HEK293 (cell line): ENCODE data around the gene CSAD.

Source experiments
- CTCF ChIA-PET: fragments of 350-600 bp; formaldehyde crosslinking; extraction: SDS; loops from one replicate; lab custom pipeline; 2021; ENCODE audit warnings: antibody characterized with exemption; lab: Yijun Ruan, JAX
- POLR2A ChIA-PET: fragments of 300-600 bp; formaldehyde crosslinking; extraction: SDS; loops from one replicate; lab custom pipeline; 2020; ENCODE audit warnings: antibody characterized with exemption, inconsistent platforms; lab: Yijun Ruan, JAX
- H3K27ac ChIP-seq: fragments of 200-500 bp; sonication (Bioruptor generic); 2 replicates; pipeline ENCODE4 v1.5.1; 2014; ENCODE audit warnings: low read depth, low read length, control low read depth, inconsistent platforms; ENCODE audit errors: extremely low read depth
- H3K36me3 ChIP-seq, 2 experiments: fragments of 200-500 bp in 1 of 2; sonication (Bioruptor generic) in 1 of 2; 1 replicate in 1 of 2; 2 replicates in 1 of 2; pipeline ENCODE4 v1.5.1; 2014 to 2017; ENCODE audit warnings: inconsistent platforms in 2 of 2, low read length in 2 of 2; ENCODE audit not compliant: control insufficient read depth in 2 of 2, insufficient read depth in 1 of 2
- H3K4me1 ChIP-seq: fragments of 200-500 bp; sonication (Bioruptor generic); 2 replicates; pipeline ENCODE4 v1.5.1; 2014; ENCODE audit warnings: mild to moderate bottlenecking, low read length, inconsistent platforms; ENCODE audit not compliant: control insufficient read depth, insufficient read depth
- H3K4me3 ChIP-seq: 2 replicates; pipeline ENCODE4 v1.5.1; 2011; ENCODE audit warnings: low read depth, mild to moderate bottlenecking, control low read depth, low read length, moderate library complexity
- H3K9me3 ChIP-seq: fragments of 200-500 bp; sonication (Bioruptor generic); 2 replicates; pipeline ENCODE4 v1.5.1; 2014; ENCODE audit warnings: low read depth, low read length, inconsistent platforms; ENCODE audit not compliant: control insufficient read depth, insufficient read depth
- HOXA7 ChIP-seq: sonication (generic); formaldehyde crosslinking; IDR thresholded peaks from 2 replicates; pipeline ENCODE4 v1.8.1; 2022; ENCODE audit warnings: missing genetic modification reagents, borderline replicate concordance
- KLF16 ChIP-seq: fragments of 450-650 bp; formaldehyde crosslinking; IDR thresholded peaks from 2 replicates; pipeline ENCODE4 v1.5.1; 2017; ENCODE audit warnings: missing biosample characterization, missing genetic modification characterization
- KLF9 ChIP-seq: fragments of 450-650 bp; formaldehyde crosslinking; IDR thresholded peaks from 2 replicates; pipeline ENCODE4 v1.5.1; 2016; ENCODE audit warnings: missing biosample characterization, missing genetic modification characterization, low read depth
- SCRT2 ChIP-seq: fragments of 450-650 bp; formaldehyde crosslinking; IDR thresholded peaks from 2 replicates; pipeline ENCODE4 v1.5.1; 2016; ENCODE audit warnings: missing biosample characterization, missing genetic modification characterization
- SP3 ChIP-seq: fragments of 450-650 bp; formaldehyde crosslinking; IDR thresholded peaks from 2 replicates; pipeline ENCODE4 v1.5.1; 2016; ENCODE audit warnings: missing biosample characterization, missing genetic modification characterization
- SP7 ChIP-seq: fragments of 450-650 bp; formaldehyde crosslinking; IDR thresholded peaks from 2 replicates; pipeline ENCODE4 v1.5.1; 2016; ENCODE audit warnings: missing biosample characterization, missing genetic modification characterization
- ZBTB1 ChIP-seq: fragments of 450-650 bp; formaldehyde crosslinking; IDR thresholded peaks from 2 replicates; pipeline ENCODE4 v1.5.1; 2016; ENCODE audit warnings: missing biosample characterization, missing genetic modification characterization
- ZBTB7A ChIP-seq: fragments of 450-650 bp; formaldehyde crosslinking; IDR thresholded peaks from 2 replicates; pipeline ENCODE4 v1.5.1; 2016; ENCODE audit warnings: low read depth, missing biosample characterization, missing genetic modification characterization
- ZNF155 ChIP-seq: fragments of 450-650 bp; formaldehyde crosslinking; IDR thresholded peaks from 2 replicates; pipeline ENCODE4 v1.5.1; 2016; ENCODE audit warnings: missing biosample characterization, missing genetic modification characterization
- ZNF302 ChIP-seq: fragments of 450-650 bp; formaldehyde crosslinking; IDR thresholded peaks from 2 replicates; pipeline ENCODE4 v1.5.1; 2016; ENCODE audit warnings: missing biosample characterization, missing genetic modification characterization, low read depth
- ZNF426 ChIP-seq: fragments of 450-650 bp; formaldehyde crosslinking; IDR thresholded peaks from 2 replicates; pipeline ENCODE4 v1.5.1; 2017; ENCODE audit warnings: missing biosample characterization, missing genetic modification characterization, mild to moderate bottlenecking, inconsistent platforms, moderate library complexity
- ZNF558 ChIP-seq: fragments of 450-650 bp; formaldehyde crosslinking; IDR thresholded peaks from 2 replicates; pipeline ENCODE4 v1.5.1; 2016; ENCODE audit warnings: missing biosample characterization, missing genetic modification characterization
- ZNF610 ChIP-seq: fragments of 450-650 bp; formaldehyde crosslinking; IDR thresholded peaks from 2 replicates; pipeline ENCODE4 v1.5.1; 2016; ENCODE audit warnings: missing biosample characterization, missing genetic modification characterization, borderline replicate concordance
- ZNF776 ChIP-seq: fragments of 450-650 bp; formaldehyde crosslinking; IDR thresholded peaks from 2 replicates; pipeline ENCODE4 v1.5.0; 2017; ENCODE audit warnings: missing biosample characterization, missing genetic modification characterization, borderline replicate concordance
- ZSCAN16 ChIP-seq: fragments of 450-650 bp; formaldehyde crosslinking; IDR thresholded peaks from 2 replicates; pipeline ENCODE4 v1.5.1; 2016; ENCODE audit warnings: missing biosample characterization, missing genetic modification characterization
- ZXDB ChIP-seq: fragments of 450-650 bp; formaldehyde crosslinking; IDR thresholded peaks from 2 replicates; pipeline ENCODE4 v1.5.1; 2016; ENCODE audit warnings: missing biosample characterization, missing genetic modification characterization
- TF ChIP-seq, protein P1 (sequence below): fragments of 450-650 bp; formaldehyde crosslinking; IDR thresholded peaks from 2 replicates; pipeline ENCODE4 v1.5.1; 2016; ENCODE audit warnings: missing biosample characterization, missing genetic modification characterization
- TF ChIP-seq, protein P2 (sequence below): fragments of 450-650 bp; formaldehyde crosslinking; IDR thresholded peaks from 2 replicates; pipeline ENCODE4 v1.5.1; 2016; ENCODE audit warnings: missing biosample characterization, missing genetic modification characterization, borderline replicate concordance
- TF ChIP-seq, protein P3 (sequence below): fragments of 450-650 bp; formaldehyde crosslinking; IDR thresholded peaks from 2 replicates; pipeline ENCODE4 v1.5.1; 2016; ENCODE audit warnings: missing biosample characterization, missing genetic modification characterization
- TF ChIP-seq, protein P4 (sequence below): fragments of 450-650 bp; IDR thresholded peaks from 2 replicates; pipeline ENCODE4 v1.5.1; 2018; ENCODE audit warnings: missing biosample characterization, missing genetic modification characterization
- TF ChIP-seq, protein P5 (sequence below): fragments of 450-650 bp; formaldehyde crosslinking; IDR thresholded peaks from 2 replicates; pipeline ENCODE4 v1.5.1; 2016; ENCODE audit warnings: missing biosample characterization, missing genetic modification characterization
- TF ChIP-seq, protein P6 (sequence below): fragments of 450-650 bp; formaldehyde crosslinking; IDR thresholded peaks from 2 replicates; pipeline ENCODE4 v1.5.1; 2016; ENCODE audit warnings: missing biosample characterization, missing genetic modification characterization, low read depth

Gene CSAD

DNA sequence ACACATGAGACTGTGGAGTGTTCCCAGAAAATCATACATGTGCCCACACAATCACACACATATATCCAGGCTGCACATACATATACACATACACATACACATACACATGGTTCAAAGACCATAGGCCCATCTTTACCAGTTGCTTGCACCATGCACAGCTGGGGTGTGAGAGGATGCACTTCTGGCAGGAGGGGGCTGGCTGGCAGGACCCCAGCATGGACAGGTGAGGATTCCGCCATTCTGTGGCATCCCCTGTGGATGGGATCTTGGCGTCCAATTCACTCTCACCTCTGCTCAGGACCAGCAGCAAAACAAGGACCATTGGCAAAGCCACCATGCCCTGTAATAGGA, 19.4 kb upstream of the CSAD start:
- H3K4me1 ChIP-seq: no peaks in the 10 kb centered on the region
- CTCF ChIA-PET: interaction anchor here (0.6 to 1.5 kb wide), 3 partner anchors 13 to 69 kb away, joined by 3 to 4 read pairs (median 3); no protein-coding TSS in a partner anchor

DNA sequence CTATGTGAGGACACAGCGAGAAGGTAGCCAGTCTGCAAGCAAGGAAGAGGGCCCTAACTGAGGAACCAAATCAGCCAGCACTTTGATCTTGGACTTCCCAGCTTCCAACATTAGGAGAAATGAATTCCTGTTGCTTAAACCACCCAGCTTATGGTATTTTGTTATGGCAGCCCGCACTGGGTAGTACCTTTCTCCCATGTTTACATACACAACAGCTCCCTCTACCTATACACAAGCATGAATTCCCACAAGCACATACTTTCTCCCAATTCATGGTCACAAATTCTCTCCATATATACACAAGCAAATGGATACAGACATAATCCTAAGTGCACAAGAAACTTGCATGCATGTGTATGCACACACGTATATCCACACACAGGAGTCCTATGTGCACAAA, 19.0 kb upstream of the CSAD start:
- ChIA-PET CTCF (interaction anchor here (0.6 to 3.1 kb wide), 9 partner anchors 10 to 146 kb away, joined by 3 to 18 read pairs (median 4); no protein-coding TSS in a partner anchor), POLR2A (no interaction called here)
- H3K27ac ChIP-seq: no peak overlapping the region
- no peak overlapping the region for H3K4me3 ChIP-seq
- H3K9me3 ChIP-seq: no peaks in the 10 kb centered on the region
- no peaks in the 10 kb centered on the region for H3K4me1 ChIP-seq
- no peaks in the 10 kb centered on the region for H3K36me3 ChIP-seq
- TF ChIP-seq, protein P1, sequence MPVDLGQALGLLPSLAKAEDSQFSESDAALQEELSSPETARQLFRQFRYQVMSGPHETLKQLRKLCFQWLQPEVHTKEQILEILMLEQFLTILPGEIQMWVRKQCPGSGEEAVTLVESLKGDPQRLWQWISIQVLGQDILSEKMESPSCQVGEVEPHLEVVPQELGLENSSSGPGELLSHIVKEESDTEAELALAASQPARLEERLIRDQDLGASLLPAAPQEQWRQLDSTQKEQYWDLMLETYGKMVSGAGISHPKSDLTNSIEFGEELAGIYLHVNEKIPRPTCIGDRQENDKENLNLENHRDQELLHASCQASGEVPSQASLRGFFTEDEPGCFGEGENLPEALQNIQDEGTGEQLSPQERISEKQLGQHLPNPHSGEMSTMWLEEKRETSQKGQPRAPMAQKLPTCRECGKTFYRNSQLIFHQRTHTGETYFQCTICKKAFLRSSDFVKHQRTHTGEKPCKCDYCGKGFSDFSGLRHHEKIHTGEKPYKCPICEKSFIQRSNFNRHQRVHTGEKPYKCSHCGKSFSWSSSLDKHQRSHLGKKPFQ: no peak
- TF ChIP-seq ZBTB7A (tag by site-specific recombination) (no peak), ZSCAN16 (tag by site-specific recombination) (no peak), ZNF776 (no peak), ZNF302 (tag by site-specific recombination) (no peak), SP3 (tag by site-specific recombination) (no peak), ZNF155 (tag by site-specific recombination) (no peak), ZNF558 (no peak), SCRT2 (tag by site-specific recombination) (no peak), KLF16 (no peak), ZNF426 (tag by site-specific recombination) (no peak)
- TF ChIP-seq, protein P2, sequence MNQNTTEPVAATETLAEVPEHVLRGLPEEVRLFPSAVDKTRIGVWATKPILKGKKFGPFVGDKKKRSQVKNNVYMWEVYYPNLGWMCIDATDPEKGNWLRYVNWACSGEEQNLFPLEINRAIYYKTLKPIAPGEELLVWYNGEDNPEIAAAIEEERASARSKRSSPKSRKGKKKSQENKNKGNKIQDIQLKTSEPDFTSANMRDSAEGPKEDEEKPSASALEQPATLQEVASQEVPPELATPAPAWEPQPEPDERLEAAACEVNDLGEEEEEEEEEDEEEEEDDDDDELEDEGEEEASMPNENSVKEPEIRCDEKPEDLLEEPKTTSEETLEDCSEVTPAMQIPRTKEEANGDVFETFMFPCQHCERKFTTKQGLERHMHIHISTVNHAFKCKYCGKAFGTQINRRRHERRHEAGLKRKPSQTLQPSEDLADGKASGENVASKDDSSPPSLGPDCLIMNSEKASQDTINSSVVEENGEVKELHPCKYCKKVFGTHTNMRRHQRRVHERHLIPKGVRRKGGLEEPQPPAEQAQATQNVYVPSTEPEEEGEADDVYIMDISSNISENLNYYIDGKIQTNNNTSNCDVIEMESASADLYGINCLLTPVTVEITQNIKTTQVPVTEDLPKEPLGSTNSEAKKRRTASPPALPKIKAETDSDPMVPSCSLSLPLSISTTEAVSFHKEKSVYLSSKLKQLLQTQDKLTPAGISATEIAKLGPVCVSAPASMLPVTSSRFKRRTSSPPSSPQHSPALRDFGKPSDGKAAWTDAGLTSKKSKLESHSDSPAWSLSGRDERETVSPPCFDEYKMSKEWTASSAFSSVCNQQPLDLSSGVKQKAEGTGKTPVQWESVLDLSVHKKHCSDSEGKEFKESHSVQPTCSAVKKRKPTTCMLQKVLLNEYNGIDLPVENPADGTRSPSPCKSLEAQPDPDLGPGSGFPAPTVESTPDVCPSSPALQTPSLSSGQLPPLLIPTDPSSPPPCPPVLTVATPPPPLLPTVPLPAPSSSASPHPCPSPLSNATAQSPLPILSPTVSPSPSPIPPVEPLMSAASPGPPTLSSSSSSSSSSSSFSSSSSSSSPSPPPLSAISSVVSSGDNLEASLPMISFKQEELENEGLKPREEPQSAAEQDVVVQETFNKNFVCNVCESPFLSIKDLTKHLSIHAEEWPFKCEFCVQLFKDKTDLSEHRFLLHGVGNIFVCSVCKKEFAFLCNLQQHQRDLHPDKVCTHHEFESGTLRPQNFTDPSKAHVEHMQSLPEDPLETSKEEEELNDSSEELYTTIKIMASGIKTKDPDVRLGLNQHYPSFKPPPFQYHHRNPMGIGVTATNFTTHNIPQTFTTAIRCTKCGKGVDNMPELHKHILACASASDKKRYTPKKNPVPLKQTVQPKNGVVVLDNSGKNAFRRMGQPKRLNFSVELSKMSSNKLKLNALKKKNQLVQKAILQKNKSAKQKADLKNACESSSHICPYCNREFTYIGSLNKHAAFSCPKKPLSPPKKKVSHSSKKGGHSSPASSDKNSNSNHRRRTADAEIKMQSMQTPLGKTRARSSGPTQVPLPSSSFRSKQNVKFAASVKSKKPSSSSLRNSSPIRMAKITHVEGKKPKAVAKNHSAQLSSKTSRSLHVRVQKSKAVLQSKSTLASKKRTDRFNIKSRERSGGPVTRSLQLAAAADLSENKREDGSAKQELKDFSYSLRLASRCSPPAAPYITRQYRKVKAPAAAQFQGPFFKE (tag by site-specific recombination): no peak
- TF ChIP-seq, protein P3, sequence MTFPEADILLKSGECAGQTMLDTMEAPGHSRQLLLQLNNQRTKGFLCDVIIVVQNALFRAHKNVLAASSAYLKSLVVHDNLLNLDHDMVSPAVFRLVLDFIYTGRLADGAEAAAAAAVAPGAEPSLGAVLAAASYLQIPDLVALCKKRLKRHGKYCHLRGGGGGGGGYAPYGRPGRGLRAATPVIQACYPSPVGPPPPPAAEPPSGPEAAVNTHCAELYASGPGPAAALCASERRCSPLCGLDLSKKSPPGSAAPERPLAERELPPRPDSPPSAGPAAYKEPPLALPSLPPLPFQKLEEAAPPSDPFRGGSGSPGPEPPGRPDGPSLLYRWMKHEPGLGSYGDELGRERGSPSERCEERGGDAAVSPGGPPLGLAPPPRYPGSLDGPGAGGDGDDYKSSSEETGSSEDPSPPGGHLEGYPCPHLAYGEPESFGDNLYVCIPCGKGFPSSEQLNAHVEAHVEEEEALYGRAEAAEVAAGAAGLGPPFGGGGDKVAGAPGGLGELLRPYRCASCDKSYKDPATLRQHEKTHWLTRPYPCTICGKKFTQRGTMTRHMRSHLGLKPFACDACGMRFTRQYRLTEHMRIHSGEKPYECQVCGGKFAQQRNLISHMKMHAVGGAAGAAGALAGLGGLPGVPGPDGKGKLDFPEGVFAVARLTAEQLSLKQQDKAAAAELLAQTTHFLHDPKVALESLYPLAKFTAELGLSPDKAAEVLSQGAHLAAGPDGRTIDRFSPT (tag by site-specific recombination): no peak

More for the DNA sequence above, 19.4 kb upstream of the CSAD start:
- H3K36me3 ChIP-seq: no peaks in the 10 kb centered on the region
- no peaks in the 10 kb centered on the region for H3K9me3 ChIP-seq
- H3K27ac ChIP-seq: no peak overlapping the region
- no peak overlapping the region for H3K4me3 ChIP-seq
- TF ChIP-seq, protein P4, sequence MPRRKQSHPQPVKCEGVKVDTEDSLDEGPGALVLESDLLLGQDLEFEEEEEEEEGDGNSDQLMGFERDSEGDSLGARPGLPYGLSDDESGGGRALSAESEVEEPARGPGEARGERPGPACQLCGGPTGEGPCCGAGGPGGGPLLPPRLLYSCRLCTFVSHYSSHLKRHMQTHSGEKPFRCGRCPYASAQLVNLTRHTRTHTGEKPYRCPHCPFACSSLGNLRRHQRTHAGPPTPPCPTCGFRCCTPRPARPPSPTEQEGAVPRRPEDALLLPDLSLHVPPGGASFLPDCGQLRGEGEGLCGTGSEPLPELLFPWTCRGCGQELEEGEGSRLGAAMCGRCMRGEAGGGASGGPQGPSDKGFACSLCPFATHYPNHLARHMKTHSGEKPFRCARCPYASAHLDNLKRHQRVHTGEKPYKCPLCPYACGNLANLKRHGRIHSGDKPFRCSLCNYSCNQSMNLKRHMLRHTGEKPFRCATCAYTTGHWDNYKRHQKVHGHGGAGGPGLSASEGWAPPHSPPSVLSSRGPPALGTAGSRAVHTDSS (tag by site-specific recombination): no peak
- TF ChIP-seq ZNF776 (no peak), ZBTB1 (tag by site-specific recombination) (no peak), ZNF610 (tag by site-specific recombination) (no peak), ZXDB (no peak), SP7 (no peak), ZNF426 (tag by site-specific recombination) (no peak), HOXA7 (no peak), ZNF558 (no peak), KLF9 (no peak)
- TF ChIP-seq, protein P5, sequence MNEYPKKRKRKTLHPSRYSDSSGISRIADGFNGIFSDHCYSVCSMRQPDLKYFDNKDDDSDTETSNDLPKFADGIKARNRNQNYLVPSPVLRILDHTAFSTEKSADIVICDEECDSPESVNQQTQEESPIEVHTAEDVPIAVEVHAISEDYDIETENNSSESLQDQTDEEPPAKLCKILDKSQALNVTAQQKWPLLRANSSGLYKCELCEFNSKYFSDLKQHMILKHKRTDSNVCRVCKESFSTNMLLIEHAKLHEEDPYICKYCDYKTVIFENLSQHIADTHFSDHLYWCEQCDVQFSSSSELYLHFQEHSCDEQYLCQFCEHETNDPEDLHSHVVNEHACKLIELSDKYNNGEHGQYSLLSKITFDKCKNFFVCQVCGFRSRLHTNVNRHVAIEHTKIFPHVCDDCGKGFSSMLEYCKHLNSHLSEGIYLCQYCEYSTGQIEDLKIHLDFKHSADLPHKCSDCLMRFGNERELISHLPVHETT (tag by site-specific recombination): no peak
- TF ChIP-seq, protein P6, sequence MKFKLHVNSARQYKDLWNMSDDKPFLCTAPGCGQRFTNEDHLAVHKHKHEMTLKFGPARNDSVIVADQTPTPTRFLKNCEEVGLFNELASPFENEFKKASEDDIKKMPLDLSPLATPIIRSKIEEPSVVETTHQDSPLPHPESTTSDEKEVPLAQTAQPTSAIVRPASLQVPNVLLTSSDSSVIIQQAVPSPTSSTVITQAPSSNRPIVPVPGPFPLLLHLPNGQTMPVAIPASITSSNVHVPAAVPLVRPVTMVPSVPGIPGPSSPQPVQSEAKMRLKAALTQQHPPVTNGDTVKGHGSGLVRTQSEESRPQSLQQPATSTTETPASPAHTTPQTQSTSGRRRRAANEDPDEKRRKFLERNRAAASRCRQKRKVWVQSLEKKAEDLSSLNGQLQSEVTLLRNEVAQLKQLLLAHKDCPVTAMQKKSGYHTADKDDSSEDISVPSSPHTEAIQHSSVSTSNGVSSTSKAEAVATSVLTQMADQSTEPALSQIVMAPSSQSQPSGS (tag by site-specific recombination): no peak
- TF ChIP-seq, all 188 proteins: peak for 0
- POLR2A ChIA-PET: no interaction called here
